WERI-Rb-1 (cell line): ENCODE results near the gene NBEA.
A peak's percentile ranks its signal among the peaks of the same experiment; 100 is the strongest.

ENCODE experiments used
- DNase-seq: peaks from one replicate; pipeline ENCODE4 v3.0.0-alpha.2; 2020
- H3K27ac ChIP-seq: fragments of 250-450 bp; sonication (Bioruptor Pico); 2 replicates; pipeline ENCODE4 v1.5.1; 2020; ENCODE audit warnings: mild to moderate bottlenecking, moderate library complexity
- H3K27me3 ChIP-seq: fragments of 250-450 bp; sonication (Bioruptor Pico); 2 replicates; pipeline ENCODE4 v1.5.1; 2021; ENCODE audit warnings: mild to moderate bottlenecking, low read depth, moderate library complexity; ENCODE audit not compliant: insufficient read depth, severe bottlenecking
- H3K36me3 ChIP-seq: fragments of 250-450 bp; sonication (Bioruptor Pico); 2 replicates; pipeline ENCODE4 v1.5.1; 2020; ENCODE audit warnings: mild to moderate bottlenecking, moderate library complexity
- H3K4me3 ChIP-seq: 2 replicates; pipeline ENCODE4 v1.5.1; 2011; ENCODE audit warnings: low read depth, mild to moderate bottlenecking, control low read depth, low read length
- H3K9me3 ChIP-seq: fragments of 250-450 bp; sonication (Bioruptor Pico); 2 replicates; pipeline ENCODE4 v1.5.1; 2021; ENCODE audit warnings: mild to moderate bottlenecking, moderate library complexity; ENCODE audit not compliant: severe bottlenecking
- TF ChIP-seq, protein P1 (sequence below): IDR thresholded peaks from 2 replicates; pipeline ENCODE4 v1.5.1; 2011; ENCODE audit warnings: low read depth, mild to moderate bottlenecking, control low read depth, inconsistent platforms, low read length

NBEA gene, protein sequence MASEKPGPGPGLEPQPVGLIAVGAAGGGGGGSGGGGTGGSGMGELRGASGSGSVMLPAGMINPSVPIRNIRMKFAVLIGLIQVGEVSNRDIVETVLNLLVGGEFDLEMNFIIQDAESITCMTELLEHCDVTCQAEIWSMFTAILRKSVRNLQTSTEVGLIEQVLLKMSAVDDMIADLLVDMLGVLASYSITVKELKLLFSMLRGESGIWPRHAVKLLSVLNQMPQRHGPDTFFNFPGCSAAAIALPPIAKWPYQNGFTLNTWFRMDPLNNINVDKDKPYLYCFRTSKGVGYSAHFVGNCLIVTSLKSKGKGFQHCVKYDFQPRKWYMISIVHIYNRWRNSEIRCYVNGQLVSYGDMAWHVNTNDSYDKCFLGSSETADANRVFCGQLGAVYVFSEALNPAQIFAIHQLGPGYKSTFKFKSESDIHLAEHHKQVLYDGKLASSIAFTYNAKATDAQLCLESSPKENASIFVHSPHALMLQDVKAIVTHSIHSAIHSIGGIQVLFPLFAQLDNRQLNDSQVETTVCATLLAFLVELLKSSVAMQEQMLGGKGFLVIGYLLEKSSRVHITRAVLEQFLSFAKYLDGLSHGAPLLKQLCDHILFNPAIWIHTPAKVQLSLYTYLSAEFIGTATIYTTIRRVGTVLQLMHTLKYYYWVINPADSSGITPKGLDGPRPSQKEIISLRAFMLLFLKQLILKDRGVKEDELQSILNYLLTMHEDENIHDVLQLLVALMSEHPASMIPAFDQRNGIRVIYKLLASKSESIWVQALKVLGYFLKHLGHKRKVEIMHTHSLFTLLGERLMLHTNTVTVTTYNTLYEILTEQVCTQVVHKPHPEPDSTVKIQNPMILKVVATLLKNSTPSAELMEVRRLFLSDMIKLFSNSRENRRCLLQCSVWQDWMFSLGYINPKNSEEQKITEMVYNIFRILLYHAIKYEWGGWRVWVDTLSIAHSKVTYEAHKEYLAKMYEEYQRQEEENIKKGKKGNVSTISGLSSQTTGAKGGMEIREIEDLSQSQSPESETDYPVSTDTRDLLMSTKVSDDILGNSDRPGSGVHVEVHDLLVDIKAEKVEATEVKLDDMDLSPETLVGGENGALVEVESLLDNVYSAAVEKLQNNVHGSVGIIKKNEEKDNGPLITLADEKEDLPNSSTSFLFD (N-terminal part only)

DNA sequence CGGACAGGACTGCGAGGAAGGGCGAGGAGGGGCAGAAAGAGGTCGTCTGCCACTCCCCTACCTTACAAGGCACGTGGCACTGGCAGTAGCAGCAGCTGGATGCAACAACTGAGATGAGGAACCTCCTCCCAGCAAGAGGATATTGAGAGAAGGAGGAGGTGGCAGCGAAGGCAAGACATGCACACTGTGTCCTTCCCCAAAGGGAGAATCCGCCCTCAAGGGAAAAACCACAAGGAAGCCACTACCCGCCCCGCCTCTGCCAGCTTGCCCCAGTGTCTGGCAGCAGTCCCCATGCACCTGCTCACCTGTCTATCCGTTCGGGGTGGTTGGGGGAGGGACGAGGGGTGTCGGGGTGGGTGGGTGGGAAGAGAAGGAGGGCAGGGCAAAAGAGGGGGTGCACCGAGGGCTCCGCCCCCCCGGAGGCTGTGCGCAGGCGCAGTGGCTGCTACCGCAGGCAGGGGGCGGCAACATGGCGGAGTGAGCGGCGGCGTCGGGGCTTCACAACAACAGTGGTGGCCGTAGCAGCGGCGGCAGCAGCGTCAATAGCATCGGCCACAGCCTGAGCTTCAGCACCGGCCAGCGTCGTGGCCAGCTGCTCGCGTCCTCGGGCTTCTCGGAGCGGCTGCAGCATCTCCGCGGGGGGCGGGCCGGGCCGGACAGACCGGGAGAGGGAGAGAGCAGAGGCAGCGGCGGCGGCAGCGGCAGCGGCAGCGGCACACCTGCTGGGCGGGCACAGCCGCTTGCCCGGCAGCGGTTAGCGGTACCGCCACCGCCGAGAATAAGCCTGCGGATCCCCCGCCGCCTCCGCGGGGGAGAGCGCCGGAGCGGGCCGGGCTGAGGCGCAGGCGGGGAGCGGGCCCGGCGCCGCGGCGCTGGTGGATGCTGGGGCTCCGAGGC lies at the start of gene NBEA:
TSS of gene NBEA (plus strand) at position 436 of the 897 bp plus-strand sequence. CDS start 551 bp downstream, outside the sequence.
- TF ChIP-seq, protein P1, sequence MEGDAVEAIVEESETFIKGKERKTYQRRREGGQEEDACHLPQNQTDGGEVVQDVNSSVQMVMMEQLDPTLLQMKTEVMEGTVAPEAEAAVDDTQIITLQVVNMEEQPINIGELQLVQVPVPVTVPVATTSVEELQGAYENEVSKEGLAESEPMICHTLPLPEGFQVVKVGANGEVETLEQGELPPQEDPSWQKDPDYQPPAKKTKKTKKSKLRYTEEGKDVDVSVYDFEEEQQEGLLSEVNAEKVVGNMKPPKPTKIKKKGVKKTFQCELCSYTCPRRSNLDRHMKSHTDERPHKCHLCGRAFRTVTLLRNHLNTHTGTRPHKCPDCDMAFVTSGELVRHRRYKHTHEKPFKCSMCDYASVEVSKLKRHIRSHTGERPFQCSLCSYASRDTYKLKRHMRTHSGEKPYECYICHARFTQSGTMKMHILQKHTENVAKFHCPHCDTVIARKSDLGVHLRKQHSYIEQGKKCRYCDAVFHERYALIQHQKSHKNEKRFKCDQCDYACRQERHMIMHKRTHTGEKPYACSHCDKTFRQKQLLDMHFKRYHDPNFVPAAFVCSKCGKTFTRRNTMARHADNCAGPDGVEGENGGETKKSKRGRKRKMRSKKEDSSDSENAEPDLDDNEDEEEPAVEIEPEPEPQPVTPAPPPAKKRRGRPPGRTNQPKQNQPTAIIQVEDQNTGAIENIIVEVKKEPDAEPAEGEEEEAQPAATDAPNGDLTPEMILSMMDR: peak; percentile 12; the same call in 1 of the 2 replicates
- Histone ChIP-seq H3K9me3 (no peaks in the 10 kb centered on the region), H3K27me3 (no peaks in the 10 kb centered on the region), H3K27ac (peak within 1 kb of the TSS; percentile 69), H3K4me3 (peak within 1 kb of the TSS; percentile 79), H3K36me3 (no peaks in the 10 kb centered on the region)
- peak; percentile 86 for DNase-seq

DNA sequence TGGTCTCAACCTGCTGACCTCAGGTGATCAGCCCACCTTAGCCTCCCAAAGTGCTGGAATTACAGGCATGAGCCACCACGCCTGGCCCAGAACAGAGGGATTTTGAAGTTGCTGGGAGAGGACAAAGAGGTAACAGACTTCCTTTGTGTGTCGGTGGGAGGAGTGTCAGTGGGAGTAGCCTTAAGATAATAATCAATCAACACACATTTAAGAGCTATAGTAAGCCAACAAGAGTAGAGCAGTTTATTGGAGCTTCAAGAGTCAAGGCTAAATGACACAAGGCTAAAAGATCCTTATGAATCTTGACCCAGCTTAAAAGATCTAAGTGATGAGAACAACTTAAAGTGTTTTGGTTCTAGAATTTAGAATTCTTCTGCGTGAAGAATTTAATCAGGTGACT lies 47.3 kb upstream of the NBEA start:
- Histone ChIP-seq H3K27ac (no peak overlapping the region), H3K27me3 (no peaks in the 10 kb centered on the region), H3K4me3 (no peak overlapping the region), H3K36me3 (no peaks in the 10 kb centered on the region), H3K9me3 (no peaks in the 10 kb centered on the region)
- TF ChIP-seq, protein P1: no peak
- no peak for DNase-seq

DNA sequence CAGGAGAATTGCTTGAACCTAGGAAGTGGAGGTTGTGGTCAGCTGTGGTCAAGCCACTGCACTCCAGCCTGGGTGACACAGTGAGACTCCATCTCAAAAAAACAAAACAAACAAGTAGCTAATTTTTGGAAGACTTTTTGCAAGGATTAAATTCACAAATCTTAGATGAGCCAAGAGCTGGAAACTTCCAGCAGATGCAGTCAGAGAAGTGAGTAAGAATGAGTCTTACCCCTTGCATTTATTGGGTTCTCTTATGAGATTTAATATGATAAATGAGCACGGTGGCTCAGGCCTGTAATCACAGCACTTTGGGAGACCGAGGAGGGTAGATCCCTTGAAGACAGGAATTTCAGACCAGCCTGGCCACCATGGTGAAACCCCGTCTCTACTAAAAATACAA lies 44.9 kb upstream of the NBEA start:
- no peak overlapping the region for H3K27ac ChIP-seq
- H3K9me3 ChIP-seq: no peaks in the 10 kb centered on the region
- TF ChIP-seq, protein P1: no peak
- no peak overlapping the region for H3K4me3 ChIP-seq
- no peak for DNase-seq
- H3K36me3 ChIP-seq: no peaks in the 10 kb centered on the region
- no peaks in the 10 kb centered on the region for H3K27me3 ChIP-seq

GRCh38 chr13:34899888-34900287 lies 42.2 kb upstream of the NBEA start:
- no peak overlapping the region for H3K4me3 ChIP-seq
- TF ChIP-seq, protein P1: no peak
- no peaks in the 10 kb centered on the region for H3K27me3 ChIP-seq
- H3K9me3 ChIP-seq: no peaks in the 10 kb centered on the region
- DNase-seq: no peak
- H3K36me3 ChIP-seq: no peaks in the 10 kb centered on the region
- H3K27ac ChIP-seq: no peak overlapping the region

- TF ChIP-seq, protein P1: no peak
- DNase-seq: no peak
- no peaks in the 10 kb centered on the region for H3K9me3 ChIP-seq
- H3K27me3 ChIP-seq: no peaks in the 10 kb centered on the region
- no peaks in the 10 kb centered on the region for H3K36me3 ChIP-seq
- no peak overlapping the region for H3K4me3 ChIP-seq
- no peak overlapping the region for H3K27ac ChIP-seq
These were observed 41.8 kb upstream of the NBEA start for GRCh38 chr13:34900288-34900739.
